ENCODE data around the gene CLEC3B.
"Not testable (repeated sequence)": the region's sequence is repeated elsewhere in the genome, so short reads cannot be mapped to it uniquely, and the experiment has no call there.

- not testable (repeated sequence) for TF ChIP-seq POLR2AphosphoS5 (IDR thresholded peaks at IDR 0.05; ENCODE audit: borderline replicate concordance, low read depth, low read length); EZH2 (IDR thresholded peaks at IDR 0.05); FOXP2 (optimal IDR thresholded peaks at IDR 0.05; ENCODE audit: control extremely low read depth, extremely low read length, insufficient read depth)
These were observed 52.2 kb downstream of the CLEC3B start for GRCh38 chr3:45078256-45078655.

Data from SK-N-MC (cell line).